ENCODE measurements around the gene RASAL2. TPM values are rescaled to one million over a fixed set of nuclear protein-coding genes. Genes with fewer than 3 reads are reported as not detected.

RASAL2 gene
- total and polyA plus RNA-seq, 11 donors = 6.2 to 112 (median 39.9) TPM

GRCh38 chr1:178438432-178438831, 344.5 kb downstream of the RASAL2 start:
- TF ChIP-seq CTCF (IDR thresholded peaks at IDR 0.05) = no peak
- TF ChIP-seq POLR2A (IDR thresholded peaks at IDR 0.05) = no peak
- H3K27ac ChIP-seq = no peak overlapping the region
- H3K27me3 ChIP-seq = no peaks in the 10 kb centered on the region
- no peaks in the 10 kb centered on the region for H3K9me3 ChIP-seq
- intact Hi-C loops (cut with DNase I) = no loop called here
- 40 to 51% (median 45%) methylated on average over 2 of the region's 2 CpGs for WGBS, 4 donors
- no peak overlapping the region for H3K4me3 ChIP-seq
- peaks cover 0 to 43% (median 27%) of the 10 kb centered on the region in 9 donors for H3K36me3 ChIP-seq
- ATAC-seq (no peak), DNase-seq (no peak)
- H3K4me1 ChIP-seq = peaks cover 0 to 9% (median 2%) of the 10 kb centered on the region in 12 donors

GRCh38 chr1:178442925-178443324, 349.0 kb downstream of the RASAL2 start:
- intact Hi-C loops (cut with DNase I) = no loop called here
- Histone ChIP-seq H3K27me3 (no peaks in the 10 kb centered on the region), H3K36me3 (peaks cover 0 to 81% (median 29%) of the 10 kb centered on the region in 9 donors), H3K9me3 (no peaks in the 10 kb centered on the region), H3K4me1 (peaks cover 0 to 4% (median 0%) of the 10 kb centered on the region in 12 donors), H3K4me3 (no peak overlapping the region), H3K27ac (no peak overlapping the region)
- DNase-seq (no peak), ATAC-seq (no peak)
- TF ChIP-seq CTCF (IDR thresholded peaks at IDR 0.05) (no peak), POLR2A (IDR thresholded peaks at IDR 0.05) (no peak)
- WGBS, 4 donors = 84 to 93% (median 92%) methylated on average over 3 of the region's 3 CpGs

DNA sequence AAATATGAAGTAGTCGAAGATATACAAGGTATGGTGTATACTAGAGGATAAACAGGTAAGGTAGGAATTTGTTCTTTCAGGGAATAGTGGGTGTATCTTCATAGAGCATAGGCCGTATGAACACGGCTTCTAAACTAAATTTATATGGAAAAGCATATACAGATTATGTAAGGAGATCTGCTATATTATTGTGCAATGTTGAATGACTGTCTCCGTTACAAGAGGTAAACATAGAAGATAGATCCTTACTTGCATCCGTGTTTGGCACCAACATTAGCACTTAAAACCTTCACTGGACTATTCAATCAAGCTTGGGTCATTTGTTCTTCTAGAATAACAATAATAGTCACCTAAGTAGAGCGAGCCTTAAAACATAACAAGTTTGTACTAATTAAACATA, 357.0 kb downstream of the RASAL2 start:
- Histone ChIP-seq H3K27ac (no peak overlapping the region), H3K9me3 (no peaks in the 10 kb centered on the region), H3K36me3 (peaks cover 0 to 87% (median 9%) of the 10 kb centered on the region in 9 donors), H3K4me1 (no peaks in the 10 kb centered on the region), H3K27me3 (no peaks in the 10 kb centered on the region), H3K4me3 (no peak overlapping the region)
- no peak for TF ChIP-seq POLR2A (IDR thresholded peaks at IDR 0.05)
- no peak for TF ChIP-seq CTCF (IDR thresholded peaks at IDR 0.05)
- no peak for ATAC-seq
- no peak for DNase-seq
- WGBS, 4 donors = 96 to 99% (median 97%) methylated on average over 6 of the region's 6 CpGs
- intact Hi-C loops (cut with DNase I) = no loop called here

GRCh38 chr1:178451529-178451928, 357.6 kb downstream of the RASAL2 start:
- H3K27me3 ChIP-seq = no peaks in the 10 kb centered on the region
- no peak overlapping the region for H3K4me3 ChIP-seq
- peaks cover 0 to 87% (median 13%) of the 10 kb centered on the region in 9 donors for H3K36me3 ChIP-seq
- ATAC-seq (no peak), DNase-seq (no peak)
- TF ChIP-seq POLR2A (IDR thresholded peaks at IDR 0.05) (no peak), CTCF (IDR thresholded peaks at IDR 0.05) (no peak)
- no peaks in the 10 kb centered on the region for H3K9me3 ChIP-seq
- H3K27ac ChIP-seq = no peak overlapping the region
- intact Hi-C loops (cut with DNase I) = no loop called here
- no peaks in the 10 kb centered on the region for H3K4me1 ChIP-seq
- 52 to 63% (median 55%) methylated on average over 3 of the region's 3 CpGs for WGBS, 4 donors
